Astrocyte of the hippocampus (primary cell): Measurements from ENCODE around the gene SAAL1.
A peak's percentile ranks its signal among the peaks of the same experiment; 100 is the strongest.
"Not testable (repeated sequence)": the region's sequence is repeated elsewhere in the genome, so short reads cannot be mapped to it uniquely, and the experiment has no call there.

Experiments
- DNase-seq: peaks from one replicate; pipeline ENCODE4 v3.0.0; 2011; ENCODE audit warnings: low read depth, low spot score

SAAL1 gene, protein sequence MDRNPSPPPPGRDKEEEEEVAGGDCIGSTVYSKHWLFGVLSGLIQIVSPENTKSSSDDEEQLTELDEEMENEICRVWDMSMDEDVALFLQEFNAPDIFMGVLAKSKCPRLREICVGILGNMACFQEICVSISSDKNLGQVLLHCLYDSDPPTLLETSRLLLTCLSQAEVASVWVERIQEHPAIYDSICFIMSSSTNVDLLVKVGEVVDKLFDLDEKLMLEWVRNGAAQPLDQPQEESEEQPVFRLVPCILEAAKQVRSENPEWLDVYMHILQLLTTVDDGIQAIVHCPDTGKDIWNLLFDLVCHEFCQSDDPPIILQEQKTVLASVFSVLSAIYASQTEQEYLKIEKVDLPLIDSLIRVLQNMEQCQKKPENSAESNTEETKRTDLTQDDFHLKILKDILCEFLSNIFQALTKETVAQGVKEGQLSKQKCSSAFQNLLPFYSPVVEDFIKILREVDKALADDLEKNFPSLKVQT

DNA sequence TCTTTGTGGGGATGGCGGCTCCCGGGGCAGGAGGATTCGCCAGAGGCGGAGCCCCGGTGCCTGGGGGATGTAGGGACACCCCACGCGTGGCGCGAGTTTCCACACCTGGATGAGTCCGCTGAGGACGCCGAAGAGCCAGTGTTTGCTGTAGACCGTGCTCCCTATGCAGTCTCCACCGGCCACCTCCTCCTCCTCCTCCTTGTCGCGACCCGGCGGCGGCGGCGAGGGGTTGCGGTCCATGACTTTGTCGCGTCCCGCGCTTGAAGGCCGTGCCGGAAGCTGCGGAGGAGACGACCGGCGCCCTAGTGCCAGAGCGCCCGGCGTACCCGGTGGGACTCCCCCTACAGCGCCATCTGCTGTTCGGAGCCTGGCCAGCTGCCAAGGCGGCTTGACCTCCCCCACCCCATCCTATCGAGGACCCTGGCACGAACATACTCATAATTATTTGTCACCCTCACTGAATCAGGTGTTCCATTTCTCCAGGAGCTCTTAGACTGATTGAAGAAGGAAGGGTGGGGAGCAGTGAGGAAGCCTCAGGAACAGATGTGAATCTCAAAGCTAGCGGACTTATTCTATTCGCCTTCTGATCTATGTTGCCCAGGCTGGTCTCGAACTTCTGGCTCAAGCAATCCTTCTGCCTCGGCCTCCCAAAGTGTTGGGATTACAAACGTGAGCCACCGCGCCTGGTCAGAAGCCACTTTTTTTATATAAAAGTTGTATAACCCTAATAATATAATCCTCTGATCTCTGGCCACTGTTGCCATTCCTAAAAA is at the start of gene SAAL1:
Gene SAAL1 (minus strand): TSS at position 281 of the 773 bp plus-strand sequence. CDS start 41 bp downstream, at position 240.
- peak; percentile 92 for DNase-seq

DNA sequence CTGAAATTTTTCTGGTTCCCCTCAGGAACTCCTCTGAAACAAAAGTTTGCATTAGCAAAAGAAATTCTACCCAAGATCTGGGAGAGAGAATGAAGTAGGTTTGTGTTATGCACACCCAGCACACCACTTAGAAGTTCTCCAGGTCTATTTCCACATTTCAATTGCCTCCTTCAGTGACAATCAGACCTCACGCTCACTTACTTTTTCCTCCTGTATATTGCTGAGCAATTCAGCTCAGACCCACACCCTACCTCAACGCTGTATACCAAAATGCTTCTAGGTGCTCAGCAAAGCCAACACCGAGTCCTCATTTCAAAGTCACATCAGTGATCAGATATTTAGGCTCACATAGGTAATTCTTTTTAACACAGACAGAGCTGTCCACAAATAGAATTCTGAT is 45.7 kb upstream of the SAAL1 start:
- no peak for DNase-seq

DNA sequence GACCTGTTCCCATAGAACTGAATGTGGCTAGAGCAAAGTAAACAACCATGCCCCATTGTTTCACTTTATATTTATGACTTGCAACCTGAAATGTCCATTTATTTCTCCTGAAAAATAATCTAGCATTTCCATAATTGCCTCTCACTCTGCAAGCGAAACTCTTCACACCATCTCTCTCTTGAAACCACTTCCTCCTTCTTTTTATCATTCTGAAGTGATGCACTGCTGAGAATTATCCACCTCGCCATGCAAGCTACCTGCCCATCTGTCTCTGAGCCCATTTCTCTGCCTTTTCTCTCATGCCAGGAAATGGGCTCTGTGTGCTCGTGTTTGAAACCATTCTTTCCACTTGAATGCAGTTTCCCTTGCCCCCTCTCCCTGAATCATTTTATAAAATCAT is 40.0 kb upstream of the SAAL1 start:
- no peak for DNase-seq

DNA sequence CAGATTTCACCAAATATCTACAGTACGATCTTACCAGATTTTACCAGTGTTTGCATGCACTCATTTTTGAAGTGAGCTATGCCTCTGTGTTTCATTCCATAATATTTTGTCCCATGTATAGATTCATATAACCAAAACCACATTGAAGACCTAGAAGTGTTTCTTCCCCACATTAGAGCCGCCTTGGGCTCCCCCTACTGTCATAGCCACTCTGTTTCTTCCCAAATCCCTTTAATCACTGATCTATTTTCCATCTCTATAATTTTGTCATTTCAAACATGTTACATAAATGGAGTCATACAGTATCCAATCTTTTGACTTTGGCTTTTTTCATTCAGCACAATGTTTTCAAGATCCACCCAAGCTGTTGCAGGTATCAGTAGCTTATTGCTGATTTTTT is 39.1 kb upstream of the SAAL1 start:
- DNase-seq, result no peak

DNA sequence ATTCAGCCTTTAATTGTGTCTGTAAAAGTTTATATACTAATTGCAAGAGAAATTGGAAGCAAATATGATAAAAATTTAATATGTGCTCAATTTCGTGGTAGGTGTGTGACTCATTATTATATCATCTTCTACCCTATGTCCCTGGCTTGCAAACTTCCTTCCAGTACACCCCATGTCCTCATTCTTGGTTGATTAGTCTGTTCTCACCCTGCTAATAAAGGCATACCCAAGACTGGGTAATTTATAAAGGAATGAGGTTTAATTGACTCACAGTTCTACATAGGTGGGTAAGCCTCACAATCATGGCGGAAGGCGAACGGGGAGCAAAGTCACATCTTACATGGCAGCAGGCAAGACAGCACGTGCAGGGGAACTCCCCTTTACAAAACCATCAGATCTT is 38.4 kb upstream of the SAAL1 start:
- peak; percentile 5 for DNase-seq

DNA sequence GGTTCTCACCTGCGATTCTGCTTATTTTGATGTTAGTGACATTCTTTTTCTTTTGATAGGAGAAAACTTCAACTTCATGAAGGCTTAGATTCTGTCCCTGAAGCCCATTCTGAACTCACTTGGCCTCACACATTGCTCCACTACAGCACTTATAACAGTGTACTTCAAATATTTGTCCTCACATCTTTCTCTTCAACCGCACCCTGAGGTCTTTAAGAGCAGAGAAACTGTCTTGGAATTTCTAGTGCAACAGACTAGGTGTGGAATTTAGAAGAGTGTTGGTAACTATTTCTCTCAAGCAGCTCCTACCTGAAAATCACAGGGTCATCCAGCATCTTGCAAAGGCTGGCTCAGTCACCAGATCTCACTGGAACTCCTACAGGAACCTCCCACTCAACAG is 34.3 kb upstream of the SAAL1 start:
- no peak for DNase-seq

DNA sequence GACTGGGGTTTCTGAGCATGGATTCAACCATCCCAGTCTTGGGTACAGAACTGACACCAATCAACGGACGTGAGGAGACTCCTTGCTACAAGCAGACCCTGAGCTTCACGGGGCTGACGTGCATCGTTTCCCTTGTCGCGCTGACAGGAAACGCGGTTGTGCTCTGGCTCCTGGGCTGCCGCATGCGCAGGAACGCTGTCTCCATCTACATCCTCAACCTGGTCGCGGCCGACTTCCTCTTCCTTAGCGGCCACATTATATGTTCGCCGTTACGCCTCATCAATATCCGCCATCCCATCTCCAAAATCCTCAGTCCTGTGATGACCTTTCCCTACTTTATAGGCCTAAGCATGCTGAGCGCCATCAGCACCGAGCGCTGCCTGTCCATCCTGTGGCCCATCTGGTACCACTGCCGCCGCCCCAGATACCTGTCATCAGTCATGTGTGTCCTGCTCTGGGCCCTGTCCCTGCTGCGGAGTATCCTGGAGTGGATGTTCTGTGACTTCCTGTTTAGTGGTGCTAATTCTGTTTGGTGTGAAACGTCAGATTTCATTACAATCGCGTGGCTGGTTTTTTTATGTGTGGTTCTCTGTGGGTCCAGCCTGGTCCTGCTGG is 31.4 kb upstream of the SAAL1 start:
- DNase-seq, result no peak

DNA sequence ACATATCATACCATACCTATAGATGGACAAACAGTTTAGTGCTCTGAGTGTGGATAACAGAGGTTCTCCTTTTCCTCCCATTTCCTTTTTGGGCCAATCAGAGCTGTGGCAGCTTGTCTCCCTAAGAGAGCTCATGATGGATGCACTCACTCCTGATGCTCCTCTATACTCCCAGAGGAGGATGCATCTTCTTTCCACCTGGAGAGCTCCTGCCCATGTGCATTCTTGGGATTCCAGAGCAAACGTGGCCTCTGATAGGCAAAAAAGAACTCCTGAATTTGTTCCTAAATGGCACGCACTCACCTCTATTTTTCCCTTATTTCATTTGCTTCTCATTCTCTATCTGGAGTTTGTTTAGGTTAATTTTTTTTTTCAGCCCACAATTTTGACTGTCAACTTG is 29.4 kb upstream of the SAAL1 start:
- DNase-seq, result no peak

DNA sequence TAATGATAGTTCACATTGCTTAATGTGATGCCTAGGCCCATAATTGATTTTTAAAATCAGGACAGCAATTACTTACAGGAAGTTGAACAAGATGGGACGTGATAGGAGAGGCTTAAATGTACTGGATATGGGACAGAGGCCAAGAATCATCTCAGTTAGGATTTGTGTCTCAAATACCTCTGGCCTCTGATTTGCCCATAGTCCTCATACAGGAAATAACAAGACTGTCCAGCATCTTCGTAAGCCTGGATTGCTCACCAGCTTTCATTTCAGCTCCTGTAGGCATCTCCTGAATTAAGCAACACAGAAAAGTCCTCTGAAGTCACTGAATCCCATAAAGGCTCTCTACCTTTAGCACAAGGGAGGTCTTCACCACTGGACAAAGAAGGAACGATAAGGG is 26.5 kb upstream of the SAAL1 start, which contains the start of gene MRGPRX3:
Gene MRGPRX3 (plus strand): TSS at position 231 of the 400 bp plus-strand sequence. CDS start 4,632 bp downstream, outside the sequence.
- no peak for DNase-seq

DNA sequence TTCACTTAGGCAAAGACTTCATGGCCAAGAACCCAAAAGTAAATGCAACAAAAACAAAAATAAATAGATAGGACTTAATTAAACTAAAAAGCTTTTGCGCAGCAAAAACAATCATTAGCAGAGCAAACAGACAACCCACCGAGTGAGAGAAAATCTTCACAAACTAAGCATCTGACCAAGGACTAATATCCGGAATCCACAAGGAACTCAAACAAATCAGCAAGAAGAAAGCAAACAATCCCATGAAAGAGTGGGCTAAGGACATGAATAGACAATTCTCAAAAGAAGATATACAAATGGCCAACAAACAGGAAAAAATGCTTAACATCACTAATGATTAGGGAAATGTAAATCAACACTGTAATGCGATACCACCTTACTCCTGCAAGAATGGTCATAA is 25.2 kb upstream of the SAAL1 start:
- DNase-seq, result not testable (repeated sequence)

DNA sequence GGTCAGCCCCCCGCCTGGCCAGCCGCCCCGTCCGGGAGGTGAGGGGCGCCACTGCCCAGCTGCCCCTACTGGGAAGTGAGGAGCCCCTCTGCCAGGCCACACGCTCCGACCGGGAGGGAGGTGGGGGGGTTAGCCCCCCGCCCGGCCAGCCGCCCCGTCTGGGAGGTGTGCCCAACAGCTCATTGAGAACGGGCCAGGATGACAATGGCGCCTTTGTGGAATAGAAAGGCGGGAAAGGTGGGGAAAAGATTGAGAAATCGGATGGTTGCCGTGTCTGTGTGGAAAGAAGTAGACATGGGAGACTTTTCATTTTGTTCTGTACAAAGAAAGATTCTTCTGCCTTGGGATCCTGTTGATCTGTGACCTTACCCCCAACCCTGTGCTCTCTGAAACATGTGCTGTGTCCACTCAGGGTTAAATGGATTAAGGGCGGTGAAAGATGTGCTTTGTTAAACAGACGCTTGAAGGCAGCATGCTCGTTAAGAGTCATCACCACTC is 15.5 kb upstream of the SAAL1 start:
- DNase-seq, result not testable (repeated sequence)

DNA sequence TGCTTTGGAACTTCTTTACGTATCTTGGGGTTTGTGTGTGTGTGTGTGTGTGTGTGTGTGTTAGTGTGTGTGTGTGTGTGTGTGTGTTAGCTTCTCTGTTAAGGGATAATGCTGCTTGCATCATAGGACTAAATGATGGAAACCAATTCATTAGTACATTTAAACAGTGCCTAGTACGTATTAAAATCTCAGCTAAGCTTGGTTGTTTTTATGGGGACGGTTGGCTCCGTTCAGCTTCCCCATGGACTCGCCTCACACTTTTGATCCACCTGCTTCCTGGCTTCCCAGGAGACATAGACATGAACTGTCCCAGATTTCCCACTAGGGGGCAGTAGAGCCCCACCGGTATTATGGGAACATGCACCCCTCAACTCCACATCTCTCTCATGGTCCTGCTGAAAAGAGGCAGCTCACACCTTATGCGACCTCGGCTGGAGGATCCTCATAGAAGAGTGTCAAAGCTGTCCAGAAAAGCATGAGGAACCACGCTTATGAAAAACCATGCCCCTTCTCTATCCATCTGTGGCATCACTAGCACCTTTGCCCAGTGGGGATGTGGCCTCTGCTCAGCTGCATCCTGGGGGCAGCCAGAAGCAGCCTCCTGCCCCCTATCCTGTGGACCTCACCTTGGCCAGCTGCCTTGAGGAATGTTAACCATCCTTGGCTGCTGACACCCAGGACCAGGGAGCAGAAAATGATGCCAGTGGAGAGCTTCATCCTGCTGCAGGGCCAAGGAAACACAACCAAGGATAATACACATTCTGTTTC is 9.7 kb upstream of the SAAL1 start:
- DNase-seq, result peak; percentile 77

DNA sequence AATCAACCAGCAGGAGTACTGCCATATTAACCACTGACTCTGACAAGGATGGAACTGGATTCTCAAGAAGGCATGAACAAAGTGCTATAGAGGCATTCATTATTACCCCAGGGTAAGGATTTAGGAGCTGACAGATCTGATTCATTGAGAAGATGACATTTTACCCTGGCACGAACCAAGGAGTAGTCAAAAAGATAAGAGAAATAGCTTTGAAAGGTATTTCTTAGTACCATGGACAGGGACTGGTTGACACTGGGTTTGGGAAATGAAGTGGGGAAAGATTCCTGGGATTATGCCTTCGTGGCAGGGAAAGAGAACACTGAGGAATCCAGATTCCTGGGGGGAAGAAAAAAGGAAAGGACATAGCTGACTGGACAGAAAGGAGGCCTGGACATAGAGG is 5.1 kb upstream of the SAAL1 start:
- DNase-seq, result peak; percentile 30

DNA sequence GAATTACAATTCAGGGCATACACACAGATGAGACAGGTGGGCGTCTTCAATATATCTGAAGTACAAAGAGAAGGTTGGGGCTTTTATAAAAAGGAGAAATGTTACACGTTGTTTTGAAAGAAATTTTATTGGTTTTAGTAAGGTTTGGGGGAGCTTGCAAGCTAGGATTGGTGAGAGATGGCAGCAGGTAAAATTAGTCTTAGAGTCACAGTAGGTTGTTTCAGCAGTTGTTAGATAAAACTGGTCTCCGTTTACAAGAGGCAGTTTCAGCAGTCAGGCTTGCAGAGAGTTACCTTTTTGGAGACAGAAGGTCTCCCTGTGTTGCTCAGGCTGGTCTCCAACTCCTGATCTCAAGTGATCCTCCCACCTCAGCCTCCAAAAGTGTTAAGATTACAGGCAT is 2.4 kb upstream of the SAAL1 start:
- DNase-seq, result no peak

DNA sequence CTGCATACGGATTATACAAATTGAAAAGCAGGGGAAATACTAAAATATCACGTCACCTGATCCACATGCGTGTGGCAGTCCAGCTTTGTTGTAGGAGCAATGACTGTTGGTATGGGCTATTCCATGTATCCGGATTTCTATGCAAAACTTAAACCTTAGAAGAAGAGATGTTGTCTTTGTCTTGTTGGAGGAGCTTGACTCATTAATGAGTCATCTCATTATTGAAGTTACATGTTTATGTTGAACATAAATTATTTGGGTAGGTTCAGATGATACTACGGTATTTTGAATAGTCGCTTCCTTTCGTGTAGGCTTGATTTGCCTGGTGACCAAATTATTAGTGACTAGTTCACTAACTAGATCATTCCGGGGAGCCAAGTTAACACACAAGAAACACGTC is 806 bp upstream of the SAAL1 start:
- no peak for DNase-seq

DNA sequence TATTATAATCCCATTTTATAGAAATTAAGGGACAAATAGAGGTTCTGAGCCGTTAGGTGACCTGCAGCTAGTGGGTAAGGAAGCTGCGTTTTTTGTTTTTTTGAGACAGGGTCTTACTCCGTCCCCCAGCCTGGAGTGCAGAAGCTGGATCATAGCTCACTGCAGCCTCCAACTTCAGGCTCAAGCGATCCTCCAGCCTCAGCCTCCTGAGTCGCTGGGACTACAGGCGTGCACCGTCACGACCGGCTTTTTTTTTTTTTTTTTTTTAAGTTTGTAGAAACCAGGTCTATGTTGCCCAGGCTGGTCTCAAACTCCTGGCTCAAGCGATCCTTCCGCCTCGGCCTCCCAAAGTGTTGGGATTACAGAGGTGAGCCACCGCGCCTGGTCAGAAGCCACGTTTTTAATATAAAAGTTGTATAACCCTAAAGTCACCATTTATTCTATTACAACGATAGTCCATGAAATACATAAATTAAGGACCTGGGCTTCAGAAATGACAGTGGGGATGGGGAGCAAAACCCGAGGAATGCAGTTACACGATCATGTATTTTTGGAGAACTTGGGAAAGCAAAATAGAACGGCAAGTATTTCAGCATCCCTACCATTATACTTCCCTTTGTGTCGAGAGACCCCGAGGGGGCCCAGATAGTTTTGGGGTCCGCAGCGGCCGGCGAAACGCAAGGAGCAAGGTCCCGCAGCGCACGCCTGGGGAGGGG is 638 bp downstream of the SAAL1 start:
- no peak for DNase-seq

DNA sequence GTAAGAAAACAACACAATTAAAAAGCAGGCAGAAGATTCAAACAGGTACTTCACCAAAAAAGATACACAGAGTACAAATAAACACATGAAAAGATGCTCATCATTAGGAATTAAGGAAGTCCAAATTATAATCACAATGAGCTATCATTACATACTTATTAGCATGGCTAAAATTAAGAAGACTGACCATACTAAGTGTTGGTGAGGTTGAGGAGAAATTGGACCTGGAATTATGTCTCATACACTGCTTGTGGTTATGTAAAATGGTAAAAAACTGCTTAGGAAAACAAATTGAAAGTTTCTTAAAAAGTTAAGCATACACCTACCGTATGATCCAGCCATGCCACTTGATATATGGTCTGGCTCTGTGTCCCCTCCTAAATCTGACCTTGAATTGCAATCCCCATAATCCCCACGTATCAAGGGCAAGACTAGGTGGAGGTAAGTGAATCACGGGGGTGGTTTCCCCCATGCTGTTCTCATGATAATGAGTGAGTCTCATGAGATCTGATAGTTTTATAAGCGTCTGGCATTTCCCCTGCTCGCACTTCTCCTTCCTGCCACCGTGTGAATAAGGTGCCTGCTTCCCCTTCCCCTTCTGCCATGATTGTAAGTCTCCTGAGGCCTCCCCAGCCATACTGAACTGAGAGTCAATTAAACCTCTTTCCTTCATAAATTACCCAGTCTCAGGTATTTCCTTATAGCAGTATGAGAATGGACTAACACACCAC is 4.8 kb downstream of the SAAL1 start:
- no peak for DNase-seq

DNA sequence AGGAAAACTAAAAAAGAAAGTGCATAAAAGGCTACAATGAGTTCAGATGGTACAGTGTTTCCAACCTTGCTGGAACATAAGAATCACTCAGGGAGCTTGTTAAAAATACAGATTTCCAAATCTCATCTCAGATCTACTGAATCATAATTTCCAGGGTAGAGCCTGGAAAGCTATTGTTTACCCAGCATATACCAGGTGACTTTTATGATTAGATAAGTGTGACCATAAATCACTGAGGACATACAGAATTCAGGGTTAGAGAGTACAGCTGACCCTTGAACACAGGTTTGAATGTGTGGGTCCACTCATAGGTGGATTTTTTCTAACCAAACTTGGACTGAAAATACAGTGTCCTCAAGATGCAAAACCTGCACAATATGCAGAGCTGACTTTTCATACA is 11.9 kb downstream of the SAAL1 start:
- DNase-seq, result no peak

DNA sequence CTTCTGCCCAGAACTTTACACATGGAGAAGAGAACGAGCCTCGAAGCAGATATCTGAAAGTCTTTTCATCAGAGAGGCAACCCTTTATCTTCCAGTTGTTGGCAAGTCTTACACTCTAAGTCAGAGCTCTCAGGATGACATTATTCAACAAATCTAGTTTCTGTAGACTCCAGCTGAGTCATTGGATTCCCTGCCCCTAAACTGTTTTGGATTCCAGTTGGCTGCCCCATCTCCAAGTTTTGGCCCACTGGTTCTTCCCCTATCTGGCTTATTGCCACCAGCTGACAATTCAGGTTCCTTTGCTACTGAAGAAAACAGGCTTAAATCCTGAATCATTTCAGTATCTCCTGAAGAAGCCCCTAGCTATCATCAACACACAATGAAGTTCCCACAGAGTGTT is 14.2 kb downstream of the SAAL1 start:
- DNase-seq, result peak; percentile 27

DNA sequence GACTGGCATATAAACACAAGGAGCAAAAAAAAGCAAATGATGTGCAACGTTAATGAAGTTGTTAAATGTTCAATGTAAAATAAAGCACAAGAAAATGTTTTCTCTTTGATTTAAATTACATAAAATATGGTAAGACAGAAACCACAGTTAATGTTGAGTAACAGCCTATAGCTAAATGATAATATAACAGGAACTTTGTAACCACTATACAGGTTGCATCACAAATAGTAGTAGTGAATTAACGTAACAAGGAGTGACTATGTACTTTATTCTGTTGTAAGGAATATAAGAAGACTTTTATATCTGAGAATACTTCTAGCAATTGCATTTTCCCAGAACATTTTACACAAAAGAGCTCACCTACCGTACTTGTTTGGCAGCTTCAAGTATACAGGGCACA is 16.9 kb downstream of the SAAL1 start:
- no peak for DNase-seq
